Activated T-cell treated with anti-CD3 and anti-CD28 coated beads, Interleukin-2, amount 50 U/mL, for 72 hours (primary cell): ENCODE data around the gene ACADVL. TPM values are rescaled to one million over a fixed set of nuclear protein-coding genes. Genes with fewer than 3 reads are reported as not detected.

ENCODE experiments used
- ATAC-seq, 2 donors: fragments of 150-1000 bp; cut with Tn5 transposase; replicated peaks in 1 of 2; 2 replicates each; pipeline ENCODE4 v1.10.0; 2021; ENCODE audit warnings: moderate library complexity in 2 of 2, mild to moderate bottlenecking in 1 of 2
- DNase-seq, 2 donors: peaks; one replicate each; pipeline ENCODE4 v3.0.0; 2021 to 2022; ENCODE audit warnings: mixed read lengths in 1 of 2
- H3K27ac Mint-ChIP-seq: one replicate; pipeline ENCODE4 v1.8.0; 2022; ENCODE audit warnings: mild to moderate bottlenecking, moderate library complexity, mixed read lengths
- H3K27me3 Mint-ChIP-seq: one replicate; pipeline ENCODE4 v1.8.0; 2022; ENCODE audit warnings: low read depth, mixed read lengths
- H3K36me3 Mint-ChIP-seq, 2 donors: one replicate each; pipeline ENCODE4 v1.8.0; 2022; ENCODE audit warnings: mixed read lengths in 2 of 2, mild to moderate bottlenecking in 1 of 2; ENCODE audit not compliant: insufficient read depth in 2 of 2
- H3K4me1 Mint-ChIP-seq: one replicate; pipeline ENCODE4 v1.8.0; 2022; ENCODE audit warnings: low read depth, mixed read lengths
- H3K4me3 Mint-ChIP-seq, 2 donors: one replicate each; pipeline ENCODE4 v1.8.0; 2022; ENCODE audit warnings: mild to moderate bottlenecking in 2 of 2, mixed read lengths in 2 of 2, moderate library complexity in 2 of 2
- H3K9me3 Mint-ChIP-seq, 2 donors: one replicate each; pipeline ENCODE4 v1.8.0; 2022; ENCODE audit warnings: mixed read lengths in 2 of 2
- total RNA-seq, 2 donors: library from RNA; stranded (reverse); gene quantifications; one replicate each; pipeline ENCODE4 v1.2.3, GENCODE V29; 2022

The ACADVL gene
- total RNA-seq, 2 donors from 2014 or later, result 335 to 386 TPM

DNA sequence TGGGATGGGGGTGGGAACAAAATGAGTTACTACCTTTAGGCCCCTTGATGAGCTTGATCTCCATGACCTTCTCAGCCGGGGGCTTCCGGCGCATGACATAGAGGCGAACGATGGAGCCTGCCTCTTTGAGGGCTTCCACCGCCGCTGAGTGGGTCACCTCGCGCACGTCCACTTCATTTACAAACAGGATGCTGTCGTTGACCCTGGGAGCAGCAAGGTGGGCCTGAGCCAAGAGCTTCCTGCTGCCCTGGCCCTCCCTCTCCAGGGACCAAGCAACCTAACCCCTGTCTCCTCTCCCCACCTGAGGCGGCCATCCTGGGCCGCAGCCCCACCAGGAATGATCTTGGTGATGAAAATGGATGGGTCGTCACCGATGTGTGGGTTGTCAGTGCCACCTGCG, 16.3 kb upstream of the ACADVL start:
- no peaks in the 10 kb centered on the region for H3K36me3 Mint-ChIP-seq
- no peaks in the 10 kb centered on the region for H3K27me3 Mint-ChIP-seq
- no peak overlapping the region for H3K27ac Mint-ChIP-seq
- H3K4me3 Mint-ChIP-seq, result peak overlapping the region; percentile 35 to 47
- DNase-seq, result no peak
- no peak for ATAC-seq
- H3K9me3 Mint-ChIP-seq, result no peaks in the 10 kb centered on the region
- H3K4me1 Mint-ChIP-seq, result peaks cover 33% of the 10 kb centered on the region

DNA sequence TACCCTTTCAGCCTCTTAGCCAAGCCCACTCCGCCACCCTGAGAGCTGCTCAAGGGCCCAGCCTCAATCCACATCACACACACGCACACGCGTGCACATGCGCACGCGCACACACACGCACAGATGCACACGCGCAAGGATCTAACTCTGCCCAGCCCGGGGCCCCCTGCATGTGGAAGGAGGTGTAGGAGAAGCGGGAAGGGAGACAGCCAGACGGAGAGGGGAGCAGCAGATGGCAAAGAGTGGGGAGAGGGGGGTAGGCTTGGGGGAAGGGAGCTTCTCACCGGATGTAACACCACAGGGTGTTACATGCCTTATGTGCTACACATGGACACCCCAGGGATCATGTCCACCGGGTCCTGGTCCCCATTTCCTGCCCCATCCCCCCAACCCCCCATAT, 15.4 kb upstream of the ACADVL start:
- Mint-ChIP-seq H3K27me3 (no peaks in the 10 kb centered on the region), H3K27ac (peak overlapping the region; percentile 20), H3K4me1 (peaks cover 33% of the 10 kb centered on the region), H3K9me3 (no peaks in the 10 kb centered on the region), H3K4me3 (peak overlapping the region; percentile 75 to 88), H3K36me3 (no peaks in the 10 kb centered on the region)
- ATAC-seq (no peak), DNase-seq (no peak)

DNA sequence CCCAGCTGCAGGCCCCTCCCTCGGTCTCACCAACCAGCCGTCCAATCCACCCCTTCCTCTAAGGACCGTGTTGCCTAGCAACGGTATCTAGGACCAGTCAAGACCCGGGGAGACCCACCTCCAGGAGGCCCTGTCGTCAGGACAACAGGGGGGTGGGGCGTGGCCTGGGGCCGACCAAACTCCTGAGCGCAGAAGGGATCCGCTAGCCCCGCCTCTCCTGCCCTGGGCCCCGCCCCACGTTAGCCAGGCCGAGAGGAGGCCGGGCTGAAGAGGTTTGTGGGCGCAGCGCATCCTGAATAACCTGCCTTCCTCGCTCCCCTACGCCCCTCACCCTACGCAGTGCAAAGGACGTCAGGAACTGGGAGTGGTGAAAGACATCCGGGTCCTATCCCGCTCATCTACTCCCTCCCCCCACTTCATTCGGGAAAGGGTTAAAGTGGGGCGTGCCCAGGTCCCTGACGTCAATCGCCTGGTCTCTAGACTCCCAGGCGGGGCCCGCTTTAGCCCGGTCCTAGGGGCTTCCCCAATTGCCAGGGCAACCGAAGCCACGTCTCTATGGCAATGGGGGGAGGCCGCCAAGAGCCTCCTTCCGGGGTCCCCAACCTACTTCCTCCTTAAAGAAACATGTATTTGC, 14.8 kb upstream of the ACADVL start:
- peaks cover 33% of the 10 kb centered on the region for H3K4me1 Mint-ChIP-seq
- H3K27me3 Mint-ChIP-seq, result no peaks in the 10 kb centered on the region
- DNase-seq (peak; percentile 93 to 94), ATAC-seq (peak; percentile 89)
- no peaks in the 10 kb centered on the region for H3K36me3 Mint-ChIP-seq
- H3K9me3 Mint-ChIP-seq, result no peaks in the 10 kb centered on the region
- H3K27ac Mint-ChIP-seq, result peak overlapping the region; percentile 51
- H3K4me3 Mint-ChIP-seq, result peak overlapping the region; percentile 75 to 88

DNA sequence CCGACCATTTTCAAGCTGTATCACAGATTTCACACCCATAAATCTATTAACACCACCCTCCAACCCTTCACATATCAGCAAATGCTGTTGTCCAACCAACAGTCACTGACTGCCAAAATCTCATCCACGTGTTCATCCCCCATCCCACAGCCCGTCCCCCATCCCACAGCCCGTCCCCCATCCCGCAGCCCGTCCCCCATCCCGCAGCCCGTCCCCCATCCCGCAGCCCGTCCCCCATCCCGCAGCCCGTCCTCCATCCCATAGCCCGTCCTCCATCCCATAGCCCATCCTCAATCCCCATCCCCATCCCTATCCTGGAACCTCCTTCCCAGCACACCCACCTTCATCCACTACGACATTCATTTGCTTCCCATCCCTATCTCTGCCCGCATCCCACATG, 14.2 kb upstream of the ACADVL start:
- H3K4me1 Mint-ChIP-seq, result peaks cover 33% of the 10 kb centered on the region

DNA sequence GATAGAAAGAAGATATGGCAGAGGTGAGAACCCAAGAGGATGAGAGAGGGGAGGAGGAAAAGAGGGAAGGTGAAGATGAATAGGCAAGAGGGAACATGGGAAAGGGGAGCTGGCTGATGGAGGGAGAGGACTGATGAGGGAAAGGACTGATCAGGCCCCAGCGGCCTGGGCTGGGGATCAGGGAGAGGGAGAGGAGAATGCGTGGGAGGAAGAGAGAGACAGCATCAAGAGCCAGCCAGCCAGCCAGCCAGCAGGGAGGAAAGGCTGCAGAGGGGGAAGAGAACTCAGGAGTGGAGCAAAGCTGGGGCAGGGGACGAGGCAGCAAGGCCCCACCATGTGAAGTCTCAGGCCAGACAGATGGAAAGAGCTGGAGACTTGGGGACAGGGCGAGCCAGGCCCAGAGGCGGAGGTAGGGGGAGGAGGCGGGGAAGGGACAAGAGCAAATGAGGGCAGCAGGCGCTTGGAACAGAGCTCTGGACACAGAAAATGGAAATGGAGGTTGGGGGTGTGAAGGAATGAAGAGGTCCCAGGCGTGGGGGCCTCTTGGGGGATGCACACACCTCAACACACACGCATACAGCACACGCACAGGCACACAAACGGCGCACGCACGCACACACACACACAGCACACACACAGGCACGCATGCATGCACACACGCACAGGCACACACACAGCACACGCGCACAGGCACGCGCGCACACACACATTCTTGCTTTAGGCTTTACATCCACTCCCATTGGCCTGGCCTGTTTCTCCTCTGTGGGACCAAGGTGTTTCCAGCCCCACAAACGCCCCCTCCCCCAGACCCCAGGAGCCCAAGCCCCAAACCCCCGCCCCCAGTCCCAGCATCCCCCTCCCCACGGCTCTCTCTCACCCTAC, 12.4 kb upstream of the ACADVL start:
- H3K4me3 Mint-ChIP-seq, result peak overlapping the region in 1 of 2 donors; percentile 39
- no peaks in the 10 kb centered on the region for H3K36me3 Mint-ChIP-seq
- H3K9me3 Mint-ChIP-seq, result no peaks in the 10 kb centered on the region
- H3K27me3 Mint-ChIP-seq, result no peaks in the 10 kb centered on the region
- no peak overlapping the region for H3K27ac Mint-ChIP-seq
- peaks cover 39% of the 10 kb centered on the region for H3K4me1 Mint-ChIP-seq
- no peak for ATAC-seq
- no peak for DNase-seq

More for the DNA sequence above, 14.2 kb upstream of the ACADVL start:
- Mint-ChIP-seq H3K36me3 (no peaks in the 10 kb centered on the region), H3K4me3 (peak overlapping the region; percentile 75 to 88), H3K27me3 (no peaks in the 10 kb centered on the region), H3K27ac (peak overlapping the region; percentile 51), H3K9me3 (no peaks in the 10 kb centered on the region)
- DNase-seq (no peak), ATAC-seq (no peak)

DNA sequence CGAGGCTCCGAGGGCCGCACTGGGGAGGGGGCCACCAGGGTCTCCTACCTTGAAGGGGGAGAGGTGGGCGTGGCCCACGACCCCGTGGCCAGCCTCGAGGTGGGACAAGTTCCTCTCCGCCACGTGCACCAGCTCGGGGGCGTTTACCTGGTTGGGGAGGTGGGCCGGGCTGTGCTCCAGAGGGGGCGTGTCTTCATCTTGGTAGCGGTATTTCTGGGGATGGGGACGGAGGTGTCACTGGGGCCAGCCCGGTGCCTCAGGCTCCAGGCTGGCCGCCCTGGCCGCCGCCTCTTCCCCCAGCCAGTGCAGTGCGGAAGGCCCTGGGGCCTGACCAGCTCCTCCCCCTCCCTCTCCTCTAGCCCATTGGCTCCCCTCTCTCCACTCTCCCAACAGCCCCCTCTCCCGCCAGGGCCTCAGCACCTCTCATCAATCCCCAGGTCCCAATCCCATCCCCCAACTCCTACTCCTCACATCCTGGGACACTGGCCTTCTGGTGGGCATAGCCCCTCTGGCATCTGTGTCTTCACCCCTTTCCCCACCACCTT, 11.6 kb upstream of the ACADVL start:
- Mint-ChIP-seq H3K27ac (no peak overlapping the region), H3K4me3 (no peak overlapping the region), H3K27me3 (no peaks in the 10 kb centered on the region), H3K9me3 (no peaks in the 10 kb centered on the region), H3K4me1 (peaks cover 39% of the 10 kb centered on the region), H3K36me3 (no peaks in the 10 kb centered on the region)
- no peak for DNase-seq
- ATAC-seq, result no peak

DNA sequence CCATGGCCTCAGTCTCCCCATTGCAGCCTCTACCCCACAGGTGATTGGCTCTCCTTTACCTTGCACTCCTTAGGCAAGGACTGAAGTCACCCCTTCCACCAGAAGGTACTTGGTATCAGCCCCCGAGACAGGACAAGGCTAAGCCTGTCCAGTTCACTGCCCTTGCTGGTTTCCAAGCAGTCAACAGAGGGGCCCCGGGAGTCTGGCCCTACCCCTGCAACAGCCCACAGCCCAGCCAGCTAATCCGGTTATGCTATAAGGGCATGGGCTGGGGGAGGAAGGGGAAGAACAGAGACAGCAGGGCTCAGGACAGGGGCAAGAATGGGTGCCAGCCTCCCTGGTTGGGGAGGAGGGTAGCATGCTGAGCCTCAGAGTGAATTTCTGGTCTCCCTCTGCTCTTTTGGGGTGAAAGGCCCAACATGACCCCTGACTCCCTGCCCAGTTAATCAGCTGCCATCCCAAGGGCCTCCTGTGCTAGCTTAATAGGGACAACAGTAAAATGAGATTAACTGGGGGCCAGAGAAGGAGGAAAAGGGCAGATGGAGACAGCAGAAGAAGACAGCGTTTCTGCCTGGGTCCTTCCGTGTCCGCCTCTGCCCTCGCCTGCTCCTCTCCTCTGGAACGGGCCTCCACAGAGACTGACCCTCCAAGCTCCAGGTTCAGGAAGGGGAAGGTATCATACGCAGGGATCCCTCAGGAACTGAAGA, 10.8 kb upstream of the ACADVL start:
- no peaks in the 10 kb centered on the region for H3K36me3 Mint-ChIP-seq
- no peak for DNase-seq
- H3K27ac Mint-ChIP-seq, result no peak overlapping the region
- H3K4me3 Mint-ChIP-seq, result no peak overlapping the region
- H3K4me1 Mint-ChIP-seq, result peaks cover 47% of the 10 kb centered on the region
- ATAC-seq, result no peak
- H3K9me3 Mint-ChIP-seq, result no peaks in the 10 kb centered on the region
- H3K27me3 Mint-ChIP-seq, result no peaks in the 10 kb centered on the region

DNA sequence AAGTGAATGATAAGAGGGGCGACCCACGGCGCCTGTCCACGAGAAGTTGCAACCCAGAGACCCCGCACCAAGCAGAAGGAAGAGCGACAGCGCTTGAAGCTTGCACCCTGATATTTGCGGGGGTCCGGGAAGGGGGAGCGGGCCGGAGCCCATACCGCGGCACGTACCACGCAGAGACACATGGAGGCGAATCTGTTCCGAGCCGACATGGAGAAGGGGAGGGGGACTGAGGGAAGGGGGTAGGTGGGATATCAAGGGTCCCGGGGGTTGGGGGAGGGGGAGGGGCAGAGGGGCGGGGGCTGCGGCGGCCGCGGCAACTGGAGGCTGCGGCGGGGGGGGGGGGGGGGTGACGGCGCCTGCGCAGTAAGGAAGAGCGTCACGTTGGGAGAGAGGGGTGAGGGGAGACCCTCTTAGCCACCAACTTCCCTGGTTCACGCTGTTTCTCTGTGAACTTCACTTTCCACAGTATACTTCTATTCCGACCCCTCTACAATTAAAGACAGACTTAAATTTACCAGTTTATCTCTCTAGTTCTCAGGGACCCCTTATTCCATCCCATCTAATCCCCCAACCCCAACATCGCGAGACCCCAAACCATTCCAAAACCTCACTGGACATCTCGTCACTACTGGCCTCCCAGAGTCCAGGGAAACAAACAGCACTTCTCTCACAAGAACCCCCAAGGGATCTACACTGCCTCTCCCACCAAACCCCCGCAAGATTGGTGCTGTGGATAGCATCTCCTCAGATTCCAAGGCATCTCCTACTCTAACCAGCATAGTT, 8.1 kb upstream of the ACADVL start:
- no peak for DNase-seq
- Mint-ChIP-seq H3K4me3 (no peak overlapping the region), H3K27me3 (no peaks in the 10 kb centered on the region), H3K36me3 (no peaks in the 10 kb centered on the region), H3K4me1 (peaks cover 48% of the 10 kb centered on the region), H3K27ac (no peak overlapping the region), H3K9me3 (no peaks in the 10 kb centered on the region)
- ATAC-seq, result no peak

DNA sequence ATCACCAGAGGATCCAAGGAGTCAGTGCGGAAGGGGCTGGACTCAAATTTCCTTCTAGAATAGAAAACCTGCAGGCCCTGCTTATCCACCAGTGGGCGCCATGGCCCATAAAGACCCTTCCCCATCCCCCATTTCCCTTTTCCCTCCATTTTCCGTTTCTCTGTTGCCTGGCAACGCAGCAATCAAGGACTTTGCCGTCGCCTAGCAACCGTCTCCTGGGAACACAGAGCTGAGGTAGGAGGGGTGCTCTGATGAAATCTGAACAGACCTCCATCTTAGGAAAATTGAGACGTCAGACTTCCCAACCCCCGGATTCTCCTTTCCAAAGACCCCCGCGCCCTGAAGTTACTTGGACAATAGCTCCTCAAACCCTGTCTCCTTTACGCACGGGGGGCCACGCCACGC, 5.8 kb upstream of the ACADVL start:
- peak; percentile 0 for ATAC-seq
- peak in 1 of 2 donors; percentile 66 for DNase-seq
- Mint-ChIP-seq H3K36me3 (no peaks in the 10 kb centered on the region), H3K9me3 (no peaks in the 10 kb centered on the region), H3K4me1 (peaks cover 59% of the 10 kb centered on the region), H3K27me3 (no peaks in the 10 kb centered on the region), H3K27ac (peak overlapping the region; percentile 68), H3K4me3 (peak overlapping the region; percentile 88 to 92)

DNA sequence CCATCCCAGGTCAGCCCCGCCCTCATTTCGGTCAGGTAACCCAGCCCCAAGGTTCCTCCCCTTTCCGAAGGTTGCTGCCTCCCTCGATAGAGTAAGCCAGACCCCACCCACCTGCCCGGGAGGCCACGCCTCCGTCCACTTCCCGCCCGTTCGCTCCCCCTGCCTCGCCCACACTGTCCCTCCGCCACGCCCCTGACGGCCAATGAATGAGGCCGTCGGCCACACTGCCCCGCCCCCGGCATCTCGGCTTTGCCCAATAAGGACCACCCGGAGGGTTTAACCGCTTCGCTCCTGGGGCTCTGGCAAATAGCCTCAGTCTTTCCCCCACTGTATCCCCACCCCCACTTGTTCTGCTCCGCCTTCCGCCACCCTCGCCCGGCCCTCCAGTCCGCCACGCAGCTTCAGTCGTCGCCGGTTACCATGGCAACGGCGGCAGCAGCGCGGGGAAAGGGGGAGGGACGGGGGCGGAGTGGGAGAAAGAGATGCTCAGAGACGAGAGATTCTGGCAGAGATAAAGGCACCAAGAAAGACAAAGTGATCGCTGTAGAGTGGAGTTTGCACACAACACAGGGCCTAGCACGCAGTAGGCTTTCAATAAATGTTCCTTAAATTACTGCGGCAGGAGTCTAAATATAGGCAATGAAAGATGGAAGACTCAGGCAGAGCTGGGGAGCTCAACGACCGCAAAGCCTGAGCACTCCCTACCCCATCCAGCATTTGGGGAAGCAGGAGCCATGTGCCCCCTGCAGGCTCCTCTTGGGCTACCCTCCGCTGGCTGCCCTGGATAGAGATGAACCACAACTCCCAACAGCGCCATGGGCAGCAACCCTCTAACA, 5.2 kb upstream of the ACADVL start:
- H3K36me3 Mint-ChIP-seq, result no peaks in the 10 kb centered on the region
- H3K27ac Mint-ChIP-seq, result peak overlapping the region; percentile 68
- peak overlapping the region; percentile 88 to 92 for H3K4me3 Mint-ChIP-seq
- peaks cover 65% of the 10 kb centered on the region for H3K4me1 Mint-ChIP-seq
- peak; percentile 100 for DNase-seq
- no peaks in the 10 kb centered on the region for H3K9me3 Mint-ChIP-seq
- no peaks in the 10 kb centered on the region for H3K27me3 Mint-ChIP-seq
- peak; percentile 88 for ATAC-seq

DNA sequence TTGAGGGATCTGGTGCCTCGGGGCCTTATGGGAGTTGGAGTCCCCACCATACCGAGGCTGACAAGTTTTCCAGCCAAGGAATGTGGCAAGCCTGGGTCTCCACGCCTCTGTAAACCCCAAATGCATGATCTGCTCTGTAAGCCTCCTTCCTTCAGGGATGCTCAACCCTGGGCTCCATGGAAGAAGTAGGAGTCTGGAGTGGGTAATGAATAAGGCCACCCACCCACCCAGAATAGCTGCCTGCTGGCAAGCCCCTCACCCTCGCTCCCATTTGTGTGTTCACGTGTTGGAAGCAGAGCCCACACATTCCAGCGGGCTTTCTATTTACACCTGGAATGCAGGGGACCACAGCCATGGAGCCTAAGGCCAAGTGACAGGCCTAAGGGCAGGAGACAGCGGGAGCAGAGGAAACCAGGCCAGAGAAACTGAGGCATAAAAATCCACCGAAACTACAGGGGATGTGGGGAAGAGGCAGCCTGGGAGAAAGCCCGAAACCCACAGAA, 4.6 kb upstream of the ACADVL start:
- ATAC-seq, result no peak
- DNase-seq, result no peak
- Mint-ChIP-seq H3K27ac (no peak overlapping the region), H3K4me1 (peaks cover 68% of the 10 kb centered on the region), H3K4me3 (peak overlapping the region; percentile 88 to 92), H3K36me3 (no peaks in the 10 kb centered on the region), H3K9me3 (no peaks in the 10 kb centered on the region), H3K27me3 (no peaks in the 10 kb centered on the region)
